ENCODE results near the gene C2orf92. TPM values are rescaled to one million over a fixed set of nuclear protein-coding genes. Genes with fewer than 3 reads are reported as not detected.

C2orf92 gene
- total RNA-seq = 0.60 and 0.85 TPM in 2 replicates

DNA sequence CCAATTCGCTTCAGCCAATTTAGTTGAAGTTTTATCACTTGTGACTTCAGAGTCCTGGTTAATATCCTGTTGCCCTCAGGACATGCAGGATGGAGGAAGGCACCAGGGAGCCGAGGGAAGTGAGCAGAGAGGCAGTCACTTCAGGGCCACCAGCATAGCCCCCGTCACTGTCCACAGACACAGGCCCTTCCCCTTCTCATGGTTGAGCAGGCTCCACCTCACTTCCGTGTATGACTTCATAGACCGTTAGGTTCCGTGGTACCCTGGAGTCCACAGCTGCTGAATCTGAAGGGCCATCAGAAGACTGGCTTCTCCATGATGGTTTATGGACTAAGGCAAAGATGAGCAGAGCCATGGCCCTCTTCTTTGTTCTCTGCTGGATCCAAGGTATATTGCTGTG is at the start of gene C2orf92:
Gene C2orf92 (plus strand): TSS at position 266 of the 400 bp plus-strand sequence. CDS start 76 bp downstream, at position 342.

DNA sequence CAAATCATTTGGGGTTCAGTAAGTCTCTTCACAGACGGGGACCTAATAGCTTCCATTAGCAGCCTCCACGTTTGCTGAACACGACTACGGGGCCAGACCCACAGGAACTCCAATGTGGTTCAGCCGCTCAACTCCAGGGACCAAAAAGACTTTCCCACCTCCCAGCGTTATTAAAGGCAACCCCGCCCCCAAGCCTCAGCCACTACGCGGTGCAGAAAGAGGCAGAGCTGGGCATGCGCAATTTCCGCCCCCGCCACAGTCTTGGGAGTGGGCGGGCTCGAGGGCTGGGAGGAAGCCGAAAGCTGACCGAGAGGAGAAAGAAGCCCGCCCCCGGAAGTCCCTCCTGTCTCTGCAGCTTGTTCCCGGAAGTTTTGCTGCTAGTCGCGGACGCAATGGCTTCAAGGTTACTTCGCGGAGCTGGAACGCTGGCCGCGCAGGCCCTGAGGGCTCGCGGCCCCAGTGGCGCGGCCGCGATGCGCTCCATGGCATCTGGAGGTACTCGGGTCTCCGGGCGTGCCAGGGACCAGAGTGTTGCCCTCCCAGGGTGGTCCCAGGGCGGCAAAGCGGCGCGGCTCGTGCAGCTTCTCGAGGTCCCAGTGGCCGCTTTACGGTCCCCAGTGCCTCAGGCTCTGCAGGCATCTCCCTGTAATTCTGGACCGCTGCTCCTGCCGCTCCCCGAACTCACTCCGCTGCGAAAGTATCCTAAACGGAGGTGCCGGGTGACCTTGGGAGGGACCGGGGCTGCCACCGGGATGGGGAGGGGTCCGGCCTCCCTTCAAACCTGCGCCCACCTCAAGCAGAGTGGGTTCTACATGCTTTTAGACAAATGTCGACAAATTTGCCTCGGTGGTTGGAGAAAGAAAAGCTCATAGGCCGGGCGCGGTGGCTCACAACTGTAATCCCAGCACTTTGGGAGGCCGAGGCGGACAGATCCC is 23.6 kb upstream of the C2orf92 start, which contains the start of gene COX5B:
Gene COX5B (plus strand): TSS at position 368 of the 935 bp plus-strand sequence. CDS start 25 bp downstream, at position 393.

DNA sequence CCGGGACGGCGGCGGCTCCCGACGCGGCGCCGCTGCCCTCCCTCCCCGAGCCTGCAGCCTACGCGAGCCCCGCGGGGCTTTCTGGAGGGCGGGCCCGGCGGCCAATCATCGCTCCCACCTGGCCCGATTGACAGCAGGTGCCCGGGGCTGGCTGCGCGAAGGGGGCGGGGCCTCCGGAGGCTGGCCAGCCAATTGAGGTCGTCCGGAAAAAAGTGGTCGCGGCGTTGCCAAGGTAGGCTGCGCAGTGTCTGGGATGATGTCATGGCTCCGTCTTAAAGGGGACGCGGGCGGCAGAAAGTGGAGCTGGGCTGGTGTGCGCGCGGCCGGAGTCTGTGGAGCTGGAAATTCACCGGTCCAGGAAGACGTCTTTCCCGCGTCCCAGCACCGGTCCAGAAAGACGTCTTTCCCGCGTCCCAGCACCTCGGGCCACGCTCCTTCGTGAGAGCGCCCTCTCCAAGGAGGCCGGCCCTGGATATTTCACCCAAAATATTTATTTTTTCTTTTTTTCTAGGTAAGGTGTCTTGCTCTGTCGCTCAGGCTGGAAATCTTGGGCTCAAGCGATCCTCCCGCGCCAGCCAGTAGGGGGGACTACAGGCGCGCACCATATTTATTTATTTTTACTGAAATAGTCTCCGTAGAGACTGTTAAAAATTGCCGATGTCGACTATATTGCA is 5.4 kb upstream of the C2orf92 start, which contains the start of gene ACTR1B:
Gene ACTR1B (minus strand): TSS at position 83 of the 674 bp plus-strand sequence. CDS start 154 bp downstream, outside the sequence.

DNA sequence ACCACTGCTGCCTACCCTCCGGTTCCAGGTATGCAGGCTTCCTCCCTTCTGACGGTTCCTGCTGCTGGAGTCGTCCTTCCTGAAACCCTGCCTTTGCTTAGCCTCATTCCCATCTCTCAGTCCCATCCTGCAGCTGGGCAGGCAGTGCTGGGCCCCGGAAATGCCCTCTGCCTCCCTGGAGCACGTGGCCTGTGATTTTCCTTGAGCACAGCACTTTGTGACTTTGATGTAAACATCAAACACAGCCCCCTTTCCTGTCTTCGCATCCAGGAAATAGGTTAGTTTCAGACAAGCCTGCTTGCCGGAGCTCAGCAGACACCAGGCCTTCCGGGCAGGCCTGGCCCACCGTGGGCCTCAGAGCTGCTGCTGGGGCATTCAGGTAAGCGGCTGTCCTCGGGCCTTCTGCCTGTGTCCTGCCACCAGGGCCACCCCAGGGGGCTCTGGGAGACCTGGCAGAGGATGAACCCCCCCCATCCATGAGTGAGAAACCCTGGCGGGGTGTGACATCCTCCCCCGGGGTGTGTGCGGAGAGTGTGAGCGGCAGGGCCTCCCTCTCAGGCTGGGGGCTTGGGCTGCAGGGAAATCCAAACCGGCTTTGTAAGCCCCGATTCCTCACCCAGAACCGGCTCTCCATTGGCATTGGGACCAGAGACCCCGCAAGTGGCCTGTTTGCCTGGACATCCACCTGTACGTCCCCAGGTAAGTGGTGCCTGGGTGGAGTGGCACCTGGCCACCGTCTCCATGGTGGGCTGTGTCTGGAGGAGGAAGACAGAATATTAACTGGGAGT is 44.0 kb downstream of the C2orf92 start, which contains the start of gene ZAP70:
Gene ZAP70 (plus strand): TSS at position 281 of the 788 bp plus-strand sequence. CDS start 10,461 bp downstream, outside the sequence.

Other genes starting within 250 kb of the C2orf92 start
- gene ANKRD36B, start 79.8 kb upstream of the C2orf92 start, total RNA-seq = 4.7 and 7.5 TPM in 2 replicates
- gene COX5B, start 23.7 kb upstream of the C2orf92 start, total RNA-seq = 488 and 502 TPM in 2 replicates
- gene ACTR1B, start 5.7 kb upstream of the C2orf92 start, total RNA-seq = 25.7 and 35.3 TPM in 2 replicates
- gene ZAP70, start 43.9 kb downstream of the C2orf92 start, total RNA-seq = not detected in 2 replicates

Data from airway epithelial cell (primary cell).